Cerebellar cortex (tissue), 1 donor: Measurements from ENCODE around the gene AXL.
A peak's percentile ranks its signal among the peaks of the same experiment; 100 is the strongest.
"Not testable (repeated sequence)": the region's sequence is repeated elsewhere in the genome, so short reads cannot be mapped to it uniquely, and the experiment has no call there.

Experiments
- DNase-seq: peaks from one replicate; pipeline ENCODE4 v3.0.0-alpha.2; 2015; ENCODE audit warnings: low spot score

Gene AXL

DNA sequence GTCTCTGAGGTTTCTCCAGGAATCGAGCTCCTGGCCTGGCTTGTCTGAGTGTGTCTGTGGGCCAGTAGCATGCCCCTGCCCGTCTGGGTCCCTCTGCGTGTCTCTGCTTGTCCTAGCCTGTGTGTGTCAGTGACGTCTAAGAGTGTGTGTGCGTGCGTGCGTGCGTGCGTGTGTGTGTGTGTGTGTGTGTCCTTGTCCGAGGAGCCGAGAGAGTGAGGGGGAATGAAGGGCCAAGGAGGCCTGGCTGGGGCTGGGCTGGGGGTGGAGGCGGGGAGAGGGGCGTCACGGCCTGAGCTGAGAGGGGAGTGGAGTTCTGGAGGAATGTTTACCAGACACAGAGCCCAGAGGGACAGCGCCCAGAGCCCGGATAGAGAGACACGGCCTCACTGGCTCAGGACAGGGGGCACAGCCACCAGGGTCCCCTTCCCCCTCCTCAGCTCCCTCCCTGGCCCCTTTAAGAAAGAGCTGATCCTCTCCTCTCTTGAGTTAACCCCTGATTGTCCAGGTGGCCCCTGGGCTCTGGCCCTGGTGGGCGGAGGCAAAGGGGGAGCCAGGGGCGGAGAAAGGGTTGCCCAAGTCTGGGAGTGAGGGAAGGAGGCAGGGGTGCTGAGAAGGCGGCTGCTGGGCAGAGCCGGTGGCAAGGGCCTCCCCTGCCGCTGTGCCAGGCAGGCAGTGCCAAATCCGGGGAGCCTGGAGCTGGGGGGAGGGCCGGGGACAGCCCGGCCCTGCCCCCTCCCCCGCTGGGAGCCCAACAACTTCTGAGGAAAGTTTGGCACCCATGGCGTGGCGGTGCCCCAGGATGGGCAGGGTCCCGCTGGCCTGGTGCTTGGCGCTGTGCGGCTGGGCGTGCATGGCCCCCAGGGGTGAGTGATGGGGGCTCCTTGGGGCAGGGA, at the start of gene AXL:
Gene AXL (plus strand): TSS at position 609 of the 893 bp plus-strand sequence. CDS start 170 bp downstream, at position 779.
- peak; percentile 79 for DNase-seq

- no peak for DNase-seq
These were observed 46.5 kb upstream of the AXL start for GRCh38 chr19:41172297-41173164.

DNA sequence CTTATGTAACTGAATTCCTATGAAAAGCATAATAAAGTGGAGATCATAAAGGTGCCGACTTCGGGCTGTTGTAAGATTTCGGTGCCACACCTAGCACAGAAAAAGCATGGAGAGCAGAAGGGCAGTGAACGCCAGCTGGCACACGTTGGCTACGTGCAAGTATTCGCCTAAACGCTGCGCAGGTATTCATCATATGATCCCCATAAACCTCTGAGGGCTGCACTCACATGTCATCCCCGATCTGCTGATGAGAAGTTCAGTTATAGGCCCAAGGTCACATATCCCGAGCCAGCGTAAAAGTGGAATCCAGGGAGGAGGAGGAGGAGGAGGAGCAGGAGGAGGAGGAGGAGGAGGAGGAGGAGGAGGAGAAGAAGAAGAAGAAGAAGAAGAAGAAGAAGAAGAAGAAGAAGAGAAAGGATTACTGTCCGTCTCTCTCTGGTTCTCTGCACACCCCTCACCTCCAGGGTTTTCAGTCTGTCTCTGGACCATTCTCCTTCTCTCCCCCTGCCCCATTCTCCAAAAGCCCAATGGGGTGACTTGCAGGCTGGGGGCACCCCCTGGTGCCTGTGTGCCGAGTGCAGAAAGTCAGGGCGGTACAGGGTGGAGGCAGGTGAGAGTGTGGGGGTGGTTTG, 44.6 kb upstream of the AXL start:
- no peak for DNase-seq

DNA sequence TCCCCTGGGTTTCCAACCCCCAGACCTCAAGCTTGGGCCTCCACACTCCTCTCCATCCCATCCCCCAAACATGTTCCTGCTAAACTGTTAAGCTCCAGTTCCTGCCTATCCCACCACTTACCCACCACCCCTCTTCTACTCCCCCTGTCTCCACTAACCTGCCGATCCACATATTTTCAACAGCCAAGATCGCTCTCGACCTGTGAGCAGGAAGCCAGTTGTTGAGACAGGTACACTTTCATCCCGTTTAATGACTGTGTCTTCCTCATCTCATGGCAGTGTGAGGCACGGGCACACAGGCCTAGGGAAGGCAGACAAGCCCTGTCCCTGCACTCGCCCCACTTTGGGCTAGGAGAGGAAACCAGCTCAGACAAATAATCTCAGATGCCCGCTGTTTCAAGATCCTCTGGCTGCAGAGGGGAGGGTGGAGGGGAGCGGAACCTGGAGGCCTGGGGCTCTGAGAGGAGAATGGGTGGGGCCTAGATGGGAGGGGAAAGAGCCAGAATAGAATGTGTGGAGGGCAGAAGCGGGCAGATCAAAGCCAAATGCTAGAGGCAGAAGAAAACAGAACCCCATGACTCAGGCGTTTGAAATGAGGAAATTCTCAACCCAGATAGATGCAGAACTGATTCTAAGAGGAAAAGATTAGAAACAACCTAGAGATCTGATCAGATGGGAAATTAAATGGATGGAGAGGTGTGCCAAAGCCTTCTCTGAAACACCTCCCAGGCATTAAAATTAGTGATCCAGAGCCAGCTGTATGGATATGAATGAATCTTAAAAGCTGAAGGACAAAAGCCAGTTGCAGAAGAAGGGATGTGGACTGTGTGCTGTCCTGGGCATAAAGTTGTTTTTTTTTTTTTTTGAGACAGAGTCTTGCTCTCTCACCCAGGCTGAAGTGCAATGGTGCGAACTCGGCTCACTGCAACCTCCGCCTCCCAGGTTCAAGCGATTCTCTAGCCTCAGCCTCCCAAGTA, 42.9 kb upstream of the AXL start:
- DNase-seq = no peak

GRCh38 chr19:41180173-41180572, 38.9 kb upstream of the AXL start:
- DNase-seq = not testable (repeated sequence)

DNA sequence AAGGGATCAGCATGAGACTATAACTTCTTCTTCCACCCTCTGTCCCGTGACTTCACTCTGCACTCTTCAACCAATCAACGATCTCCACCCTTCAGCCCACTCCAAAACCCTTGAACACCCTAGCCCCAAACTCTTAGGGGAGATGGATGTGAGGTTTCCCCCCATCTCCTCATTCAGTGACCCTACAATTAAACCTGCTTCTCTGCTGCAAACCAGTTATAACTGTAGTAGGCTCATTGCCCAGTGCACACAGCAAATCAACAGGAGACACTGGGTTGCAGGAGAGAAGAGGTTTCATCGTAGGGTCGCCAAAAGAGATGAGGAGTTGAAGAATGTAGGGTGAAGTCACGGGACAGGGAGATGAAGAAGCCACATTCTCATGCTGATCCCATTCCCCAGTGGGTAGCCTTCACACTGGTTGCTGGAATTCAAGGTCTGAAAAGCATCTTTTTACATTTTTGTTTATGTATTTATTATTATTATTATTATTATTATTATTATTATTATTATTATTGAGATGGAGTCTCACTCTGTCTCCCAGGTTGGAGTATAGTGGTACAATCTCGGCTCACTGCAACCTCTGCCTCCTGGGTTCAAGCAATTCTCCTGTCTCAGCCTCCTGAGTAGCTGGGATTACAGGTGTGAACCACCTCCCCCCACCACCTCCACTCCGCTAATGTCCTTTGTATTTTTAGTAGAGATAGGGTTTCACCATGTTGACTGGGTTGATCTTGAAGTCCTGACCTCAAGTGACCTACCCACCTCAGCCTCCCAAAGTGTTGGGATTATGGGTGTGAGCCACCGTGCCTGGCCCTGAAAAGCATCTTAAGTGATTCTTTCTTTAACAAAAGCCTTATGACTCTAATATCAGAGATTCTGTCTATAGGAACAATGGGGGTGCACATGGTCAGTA, 31.8 kb upstream of the AXL start:
- no peak for DNase-seq

DNA sequence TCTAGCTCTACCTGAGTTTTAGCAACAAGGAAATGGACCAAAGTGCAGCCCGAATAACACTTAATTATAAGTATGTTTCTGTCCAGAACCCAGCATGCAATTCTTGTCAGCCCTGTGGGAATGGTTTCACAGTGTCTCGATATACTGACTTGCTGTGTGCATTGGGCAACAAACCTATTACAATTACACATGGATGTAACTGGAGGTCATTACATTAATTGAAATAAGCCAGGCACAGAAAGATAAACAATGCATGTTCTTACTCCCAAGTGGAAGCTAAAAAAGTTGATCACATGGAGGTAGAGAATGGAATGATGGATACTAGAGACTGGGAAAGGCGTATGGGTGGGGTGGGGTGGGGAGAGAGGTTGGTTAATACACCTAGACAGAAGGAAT, 31.1 kb upstream of the AXL start:
- DNase-seq = no peak

GRCh38 chr19:41189425-41190065, 29.5 kb upstream of the AXL start:
- no peak for DNase-seq

DNA sequence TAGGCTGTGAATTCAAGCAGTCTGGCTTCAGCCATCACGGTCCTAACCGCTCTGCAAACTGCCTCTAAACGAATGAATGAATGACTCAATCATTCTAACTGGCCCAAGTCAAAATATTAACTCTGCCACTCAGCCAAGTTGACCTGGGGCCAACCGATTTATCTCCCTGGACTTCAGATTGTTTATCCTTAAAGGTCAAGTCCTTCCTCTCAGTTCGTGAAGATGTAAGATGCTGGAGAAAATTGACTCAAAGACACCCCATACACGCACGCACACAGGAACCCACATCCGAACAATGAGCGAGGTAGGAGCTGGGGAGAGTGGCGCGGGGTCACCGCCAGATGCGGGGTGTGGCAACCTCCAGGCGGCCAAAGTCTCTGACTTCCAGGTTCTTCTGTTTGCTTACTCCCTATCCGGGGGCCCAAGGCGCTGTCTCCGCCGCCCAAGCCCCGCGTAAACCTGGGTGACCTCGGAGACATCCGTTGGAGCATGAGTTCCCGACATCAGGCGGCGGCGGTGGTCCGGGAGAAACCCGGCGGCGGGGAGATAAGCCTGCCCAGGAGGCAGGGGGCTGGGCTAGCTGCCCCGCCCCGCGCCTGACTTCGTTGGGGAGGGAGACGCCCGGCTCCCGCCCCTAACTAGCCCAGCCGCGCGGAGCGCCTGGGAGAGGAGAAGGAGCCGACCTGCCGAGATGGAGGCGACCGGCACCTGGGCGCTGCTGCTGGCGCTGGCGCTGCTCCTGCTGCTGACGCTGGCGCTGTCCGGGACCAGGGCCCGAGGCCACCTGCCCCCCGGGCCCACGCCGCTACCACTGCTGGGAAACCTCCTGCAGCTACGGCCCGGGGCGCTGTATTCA, 26.2 kb upstream of the AXL start, which contains the start of gene CYP2S1:
Gene CYP2S1 (plus strand): TSS at position 646 of the 856 bp plus-strand sequence. CDS start 46 bp downstream, at position 692.
- DNase-seq = no peak

GRCh38 chr19:41193430-41194156, 25.4 kb upstream of the AXL start:
- DNase-seq = no peak

DNA sequence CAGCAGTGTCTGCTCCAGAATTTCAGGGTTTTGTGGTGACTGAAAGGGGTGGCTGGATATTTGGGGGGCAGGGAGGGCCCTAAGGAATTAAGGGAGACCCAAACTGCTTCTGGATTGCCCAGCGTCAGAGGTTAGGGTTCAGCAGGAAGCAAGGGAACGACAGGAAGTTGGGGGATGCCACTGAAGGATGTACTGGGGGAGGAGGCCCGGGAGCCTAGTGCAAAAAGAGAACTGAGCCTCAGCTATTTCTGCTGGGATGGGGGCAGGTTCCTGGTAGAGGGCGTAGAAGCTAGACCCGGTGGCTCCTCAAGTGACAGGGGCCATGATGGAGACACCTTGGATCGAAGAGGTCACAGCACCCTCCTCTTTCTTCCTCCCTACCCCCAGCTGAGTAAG, 24.9 kb upstream of the AXL start:
- no peak for DNase-seq

- DNase-seq = no peak
These were observed 23.1 kb upstream of the AXL start for GRCh38 chr19:41195675-41196497.

DNA sequence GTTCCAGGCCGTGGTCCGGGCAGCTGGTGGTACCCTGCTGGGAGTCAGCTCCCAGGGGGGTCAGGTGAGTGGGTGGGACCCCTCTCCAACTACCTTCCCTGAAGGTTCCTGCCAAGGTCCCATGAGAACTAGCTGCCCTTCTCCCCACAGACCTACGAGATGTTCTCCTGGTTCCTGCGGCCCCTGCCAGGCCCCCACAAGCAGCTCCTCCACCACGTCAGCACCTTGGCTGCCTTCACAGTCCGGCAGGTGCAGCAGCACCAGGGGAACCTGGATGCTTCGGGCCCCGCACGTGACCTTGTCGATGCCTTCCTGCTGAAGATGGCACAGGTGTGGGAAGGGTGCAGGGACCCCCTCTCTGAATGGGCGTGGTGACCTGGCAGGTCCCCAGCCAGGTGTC, 20.5 kb upstream of the AXL start:
- DNase-seq = no peak

DNA sequence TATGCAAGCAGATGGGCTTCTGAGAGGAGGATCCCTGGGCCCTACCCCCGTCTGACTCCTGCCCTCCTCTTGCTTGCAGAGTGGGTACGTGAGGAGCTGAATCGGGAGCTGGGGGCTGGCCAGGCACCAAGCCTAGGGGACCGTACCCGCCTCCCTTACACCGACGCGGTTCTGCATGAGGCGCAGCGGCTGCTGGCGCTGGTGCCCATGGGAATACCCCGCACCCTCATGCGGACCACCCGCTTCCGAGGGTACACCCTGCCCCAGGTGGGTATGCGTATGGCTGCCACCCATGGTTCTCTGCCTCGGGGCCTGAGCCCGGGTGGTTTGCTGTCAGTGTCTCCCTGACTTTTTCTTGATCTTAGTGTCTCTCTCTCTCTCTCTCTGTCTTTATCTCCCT, 15.7 kb upstream of the AXL start:
- no peak for DNase-seq

DNA sequence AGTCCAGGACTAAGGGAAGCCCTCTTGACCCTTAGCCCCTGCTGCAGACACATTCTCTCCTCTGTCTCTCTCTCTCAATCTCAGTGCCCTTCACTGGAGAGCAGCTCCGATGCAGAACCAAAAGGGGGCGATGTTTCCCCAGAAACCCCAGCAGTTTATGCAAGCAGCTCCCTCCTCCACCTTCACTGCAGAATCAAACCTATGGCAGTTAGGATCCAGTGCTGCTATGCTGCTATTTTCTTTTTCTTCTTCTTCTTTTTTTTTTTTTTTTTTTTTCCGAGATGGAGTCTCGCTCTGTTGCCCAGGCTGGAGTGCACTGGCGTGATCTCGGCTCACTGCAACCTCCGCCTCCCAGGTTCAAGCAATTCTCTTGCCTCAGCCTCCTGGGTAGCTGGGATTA, 14.7 kb upstream of the AXL start:
- DNase-seq = peak; percentile 73

DNA sequence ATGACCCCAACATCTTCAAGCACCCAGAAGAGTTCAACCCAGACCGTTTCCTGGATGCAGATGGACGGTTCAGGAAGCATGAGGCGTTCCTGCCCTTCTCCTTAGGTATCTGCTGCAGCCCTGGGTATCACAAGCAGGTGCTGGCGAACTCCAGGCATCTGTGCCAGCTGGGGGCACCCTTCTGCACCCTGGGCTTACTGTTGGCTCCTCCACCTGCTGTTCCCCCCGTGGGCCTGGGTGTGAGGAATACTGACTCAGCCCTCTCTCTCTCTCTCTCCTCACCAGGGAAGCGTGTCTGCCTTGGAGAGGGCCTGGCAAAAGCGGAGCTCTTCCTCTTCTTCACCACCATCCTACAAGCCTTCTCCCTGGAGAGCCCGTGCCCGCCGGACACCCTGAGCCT, 13.0 kb upstream of the AXL start:
- DNase-seq = no peak

GRCh38 chr19:41206456-41206855, 12.6 kb upstream of the AXL start:
- no peak for DNase-seq
